Mesodermal cell (in vitro differentiated cells): Measurements from ENCODE around the gene MCHR1.
"Not testable (repeated sequence)": the region's sequence is repeated elsewhere in the genome, so short reads cannot be mapped to it uniquely, and the experiment has no call there.

Experiments
- H3K27ac ChIP-seq: 2 replicates; pipeline ENCODE4 v1.7.0; 2013; ENCODE audit warnings: mild to moderate bottlenecking, low read depth, low read length, moderate library complexity; ENCODE audit not compliant: severe bottlenecking
- H3K36me3 ChIP-seq: 2 replicates; pipeline ENCODE4 v1.7.1; 2013; ENCODE audit warnings: mild to moderate bottlenecking, low read length, moderate library complexity; ENCODE audit not compliant: control insufficient read depth, insufficient read depth
- H3K4me1 ChIP-seq: one replicate; pipeline ENCODE4 v1.7.1; 2013; ENCODE audit warnings: mild to moderate bottlenecking, low read length; ENCODE audit not compliant: insufficient read depth, control insufficient read depth, poor library complexity, severe bottlenecking
- H3K4me3 ChIP-seq: 2 replicates; pipeline ENCODE4 v1.7.0; 2013; ENCODE audit warnings: low read length, control low read depth, mild to moderate bottlenecking; ENCODE audit not compliant: insufficient read depth, poor library complexity, severe bottlenecking; ENCODE audit errors: extremely low read depth
- H3K9me3 ChIP-seq: 2 replicates; pipeline ENCODE4 v1.7.1; 2013; ENCODE audit warnings: mild to moderate bottlenecking, low read length, moderate library complexity; ENCODE audit not compliant: control insufficient read depth
- WGBS, 2 experiments: methylation state at CpG; one replicate each; pipeline ENCODE4 v1.1.5; 2013; ENCODE audit warnings: missing lambda C conversion rate in 2 of 2; ENCODE audit not compliant: insufficient coverage in 2 of 2; 5-methylcytosine and 5-hydroxymethylcytosine counted together

MCHR1 gene

DNA sequence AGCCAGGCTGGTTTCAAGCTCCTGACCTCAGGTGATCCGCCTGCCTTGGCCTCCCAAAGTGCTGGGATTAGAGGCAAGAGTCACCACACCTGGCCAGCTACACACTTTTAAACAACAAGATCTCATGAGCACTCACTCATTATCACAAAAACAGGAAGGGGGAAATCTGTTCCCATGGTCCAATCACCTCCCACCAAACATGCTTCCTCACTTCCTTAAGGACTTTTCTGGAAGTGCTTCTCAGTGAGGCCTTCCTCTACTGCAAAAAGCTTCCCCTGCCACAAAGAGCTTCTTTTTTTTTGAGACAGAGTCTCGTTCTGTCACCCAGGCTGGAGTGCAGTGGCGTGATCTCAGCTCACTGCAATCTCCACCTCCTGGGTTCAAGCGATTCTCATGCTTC, 3.1 kb upstream of the MCHR1 start:
- not testable (repeated sequence) for H3K9me3 ChIP-seq, H3K36me3 ChIP-seq, H3K27ac ChIP-seq, H3K4me3 ChIP-seq
- 96% methylated on average over 4 of the region's 4 CpGs; no CpG with 5 or more reads in 1 of the 2 experiments for WGBS, 2 experiments
- H3K4me1 ChIP-seq, result peaks cover 29% of the 10 kb centered on the region

DNA sequence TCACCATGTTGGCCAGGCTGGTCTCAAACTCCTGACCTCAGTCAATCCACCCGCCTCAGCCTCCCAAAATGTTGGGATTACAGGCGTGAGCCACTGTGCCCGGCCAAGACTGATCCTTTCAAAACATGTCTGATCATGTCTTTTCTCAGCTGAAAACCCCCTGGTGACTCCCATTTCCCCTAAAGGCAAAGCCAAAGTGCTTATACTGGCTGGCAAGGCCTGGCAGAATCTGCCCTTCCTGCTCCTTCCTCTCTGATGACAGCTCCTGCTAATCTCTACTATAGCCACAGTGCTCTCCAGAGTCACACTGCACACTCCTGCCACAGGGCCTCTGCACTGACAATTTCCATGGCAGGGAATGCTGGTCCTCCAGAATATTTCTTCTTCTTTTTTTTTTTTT, 2.6 kb upstream of the MCHR1 start:
- Histone ChIP-seq H3K9me3 (no peaks in the 10 kb centered on the region), H3K27ac (no peak overlapping the region), H3K4me3 (no peak overlapping the region), H3K36me3 (peaks cover 7% of the 10 kb centered on the region), H3K4me1 (peaks cover 34% of the 10 kb centered on the region)
- 90 to 97% methylated on average over 3 of the region's 3 CpGs for WGBS, 2 experiments

DNA sequence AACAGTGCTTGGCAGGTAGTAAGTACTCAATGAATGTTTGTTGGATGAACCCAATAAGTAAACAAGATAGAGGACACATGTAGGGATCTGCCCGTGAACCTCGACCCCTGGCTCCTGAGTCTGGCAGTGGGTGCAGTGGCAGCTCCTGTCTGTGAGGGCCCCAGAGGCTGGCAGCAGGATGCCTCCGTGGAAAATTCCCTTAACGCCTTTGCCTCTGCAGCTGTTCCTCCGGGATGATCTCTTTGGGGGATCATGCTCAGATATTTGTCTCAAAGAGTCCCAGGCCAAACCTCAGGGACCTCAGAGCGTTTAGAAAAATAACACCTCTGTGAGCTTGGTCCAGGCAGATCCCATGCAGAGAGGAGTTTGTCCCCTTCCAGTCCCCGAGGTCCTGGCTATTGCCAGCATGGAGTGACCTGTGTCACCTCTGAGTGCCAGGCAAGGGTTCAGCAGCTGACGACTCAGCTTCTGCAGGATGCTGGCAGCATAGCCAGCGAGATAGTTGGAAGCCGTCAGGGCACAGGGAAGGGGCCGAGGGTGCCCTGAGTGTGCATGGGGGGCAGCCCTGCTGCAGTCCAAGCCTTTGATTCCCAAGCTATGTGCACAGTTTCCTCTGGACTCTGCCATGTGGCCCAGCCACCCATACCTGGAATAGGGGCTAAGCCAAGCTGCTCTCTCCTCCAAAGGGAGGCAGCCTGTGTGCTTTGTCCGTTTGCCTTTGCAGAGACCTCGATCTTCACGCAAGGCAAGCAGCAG, 613 bp upstream of the MCHR1 start:
- peak overlapping the region; percentile 61 for H3K4me3 ChIP-seq
- peak overlapping the region; percentile 87 for H3K27ac ChIP-seq
- H3K9me3 ChIP-seq, result no peaks in the 10 kb centered on the region
- 80% methylated on average over 14 of the region's 14 CpGs for WGBS, 2 experiments
- peaks cover 44% of the 10 kb centered on the region for H3K4me1 ChIP-seq
- H3K36me3 ChIP-seq, result peaks cover 12% of the 10 kb centered on the region

DNA sequence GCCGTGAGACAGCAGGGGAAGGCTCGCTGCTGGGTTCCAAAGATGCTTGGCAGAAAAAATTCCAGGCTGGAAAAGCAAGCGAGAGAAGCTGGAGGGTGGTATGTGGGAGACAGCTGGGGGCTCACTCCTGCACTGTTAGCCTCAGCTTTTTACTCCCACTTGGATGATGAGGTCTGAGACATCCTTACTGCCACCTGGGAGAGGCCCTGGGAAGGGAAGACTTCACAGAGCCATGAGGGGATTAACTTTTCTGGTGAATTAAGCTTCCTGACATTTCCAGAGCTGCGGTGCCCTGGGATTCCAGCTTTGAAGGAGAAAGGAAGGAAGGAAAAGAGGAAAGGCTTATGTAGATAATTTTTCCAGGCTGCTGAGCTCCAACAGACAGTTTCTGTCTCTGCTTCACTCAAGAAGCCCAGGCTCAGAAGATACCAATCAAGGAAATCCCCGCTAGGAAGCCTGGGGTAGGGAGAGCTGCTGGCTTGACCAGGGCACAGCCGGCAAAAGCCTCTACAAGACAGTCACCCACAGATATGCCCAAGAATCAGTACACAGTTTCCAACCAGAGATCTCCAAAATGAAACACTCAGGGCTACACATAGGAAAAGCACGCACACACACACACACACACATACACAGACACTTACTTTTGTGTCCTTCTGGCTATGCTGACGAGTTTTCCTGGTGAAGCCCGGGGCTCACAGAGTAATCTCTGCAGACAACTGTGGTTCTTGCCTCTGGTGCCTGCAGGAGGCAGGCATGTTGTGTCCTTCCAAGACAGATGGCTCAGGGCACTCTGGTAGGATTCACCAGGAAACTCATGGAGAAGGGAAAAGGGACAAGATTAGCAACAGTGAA, 907 bp downstream of the MCHR1 start:
- Histone ChIP-seq H3K4me3 (peak overlapping the region; percentile 61), H3K27ac (peak overlapping the region; percentile 87), H3K4me1 (peaks cover 54% of the 10 kb centered on the region), H3K36me3 (peaks cover 12% of the 10 kb centered on the region), H3K9me3 (no peaks in the 10 kb centered on the region)
- WGBS, 2 experiments, result 39 to 47% methylated on average over 7 to 8 of the region's 9 CpGs

DNA sequence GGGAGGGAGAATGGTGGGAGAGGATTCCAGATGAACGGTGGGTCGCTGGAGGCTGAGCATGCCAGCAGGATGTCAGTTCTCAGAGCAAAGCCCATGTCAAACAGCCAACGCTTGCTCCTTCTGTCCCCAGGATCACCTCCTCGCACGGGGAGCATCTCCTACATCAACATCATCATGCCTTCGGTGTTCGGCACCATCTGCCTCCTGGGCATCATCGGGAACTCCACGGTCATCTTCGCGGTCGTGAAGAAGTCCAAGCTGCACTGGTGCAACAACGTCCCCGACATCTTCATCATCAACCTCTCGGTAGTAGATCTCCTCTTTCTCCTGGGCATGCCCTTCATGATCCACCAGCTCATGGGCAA, 1.5 kb downstream of the MCHR1 start:
- Histone ChIP-seq H3K27ac (peak overlapping the region; percentile 87), H3K4me3 (peak overlapping the region; percentile 61), H3K9me3 (no peaks in the 10 kb centered on the region), H3K36me3 (peaks cover 12% of the 10 kb centered on the region), H3K4me1 (peaks cover 54% of the 10 kb centered on the region)
- WGBS, 2 experiments, result 93 to 94% methylated on average over 15 of the region's 15 CpGs

DNA sequence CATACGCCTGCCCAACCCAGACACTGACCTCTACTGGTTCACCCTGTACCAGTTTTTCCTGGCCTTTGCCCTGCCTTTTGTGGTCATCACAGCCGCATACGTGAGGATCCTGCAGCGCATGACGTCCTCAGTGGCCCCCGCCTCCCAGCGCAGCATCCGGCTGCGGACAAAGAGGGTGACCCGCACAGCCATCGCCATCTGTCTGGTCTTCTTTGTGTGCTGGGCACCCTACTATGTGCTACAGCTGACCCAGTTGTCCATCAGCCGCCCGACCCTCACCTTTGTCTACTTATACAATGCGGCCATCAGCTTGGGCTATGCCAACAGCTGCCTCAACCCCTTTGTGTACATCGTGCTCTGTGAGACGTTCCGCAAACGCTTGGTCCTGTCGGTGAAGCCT, 2.2 kb downstream of the MCHR1 start:
- 92 to 98% methylated on average over 18 to 19 of the region's 19 CpGs for WGBS, 2 experiments
- peak overlapping the region; percentile 87 for H3K27ac ChIP-seq
- H3K4me1 ChIP-seq, result peaks cover 54% of the 10 kb centered on the region
- peaks cover 12% of the 10 kb centered on the region for H3K36me3 ChIP-seq
- no peaks in the 10 kb centered on the region for H3K9me3 ChIP-seq
- no peak overlapping the region for H3K4me3 ChIP-seq

DNA sequence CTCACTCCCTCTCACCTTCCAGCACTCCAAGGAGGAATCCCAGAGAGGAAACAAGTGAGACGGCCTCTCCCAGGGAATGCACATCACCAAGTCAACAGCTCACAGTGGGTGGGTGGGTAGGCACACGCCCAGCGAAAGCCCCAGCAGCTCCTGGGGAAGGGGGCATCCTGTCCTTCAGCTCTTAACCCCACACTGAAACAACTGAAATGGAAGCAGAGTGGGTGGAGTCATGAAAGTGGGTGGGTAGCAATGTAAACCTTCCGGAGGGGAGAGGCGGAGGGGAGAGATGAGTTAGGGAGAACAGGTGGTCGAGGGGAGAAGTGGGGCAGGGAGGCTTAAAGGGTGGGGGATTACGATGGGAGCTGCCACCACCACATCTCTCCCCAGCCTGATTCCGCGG, 5.4 kb downstream of the MCHR1 start:
- peak overlapping the region; percentile 8 for H3K4me3 ChIP-seq
- peaks cover 40% of the 10 kb centered on the region for H3K4me1 ChIP-seq
- H3K9me3 ChIP-seq, result no peaks in the 10 kb centered on the region
- H3K36me3 ChIP-seq, result peaks cover 12% of the 10 kb centered on the region
- 13 to 27% methylated on average over 2 to 6 of the region's 9 CpGs for WGBS, 2 experiments
- H3K27ac ChIP-seq, result no peak overlapping the region

DNA sequence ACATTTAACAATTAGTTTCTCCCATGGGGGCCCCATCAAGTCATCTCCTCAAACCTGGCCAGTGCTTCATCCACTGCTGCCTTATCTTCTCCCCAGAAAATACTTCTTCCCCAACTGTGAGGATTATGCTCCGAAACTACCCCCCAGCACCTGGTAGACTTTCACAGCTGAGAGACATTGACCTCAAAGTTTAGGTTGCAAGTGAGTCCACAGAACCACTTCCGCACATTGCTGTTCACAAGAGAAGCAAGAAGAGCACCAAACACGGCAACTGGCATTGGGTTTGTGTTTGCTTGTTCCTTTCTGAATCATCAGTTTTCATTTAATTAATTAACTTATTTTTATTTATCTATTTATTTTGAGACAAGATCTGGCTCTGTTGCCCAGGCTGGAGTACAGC, 6.1 kb downstream of the MCHR1 start:
- Histone ChIP-seq H3K27ac (no peak overlapping the region), H3K36me3 (peaks cover 12% of the 10 kb centered on the region), H3K4me3 (no peak overlapping the region), H3K9me3 (no peaks in the 10 kb centered on the region), H3K4me1 (peaks cover 35% of the 10 kb centered on the region)
- 96% methylated on average over 2 of the region's 3 CpGs; no CpG with 5 or more reads in 1 of the 2 experiments for WGBS, 2 experiments

DNA sequence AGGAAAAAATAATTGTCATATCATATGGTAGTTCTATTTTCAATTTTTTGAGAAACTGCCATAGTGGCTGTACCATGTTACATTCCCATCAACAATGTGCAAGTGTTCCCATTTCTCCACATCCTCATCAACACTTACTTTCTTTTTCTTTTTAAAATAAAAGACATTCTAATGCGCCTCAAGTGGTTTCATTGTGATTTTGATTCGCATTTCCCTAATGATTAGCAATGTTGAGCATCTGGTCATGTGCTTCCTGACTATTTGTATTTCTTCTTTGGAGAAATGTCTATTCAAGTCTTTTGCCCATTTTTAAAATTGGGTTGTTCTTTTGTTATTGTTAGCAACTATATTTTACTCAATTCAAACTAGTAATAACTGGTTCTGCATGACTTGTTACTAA, 8.4 kb downstream of the MCHR1 start:
- Histone ChIP-seq H3K4me1 (peaks cover 12% of the 10 kb centered on the region), H3K4me3 (no peak overlapping the region), H3K36me3 (no peaks in the 10 kb centered on the region), H3K9me3 (no peaks in the 10 kb centered on the region), H3K27ac (no peak overlapping the region)
- 83 to 100% methylated on average over 2 of the region's 2 CpGs for WGBS, 2 experiments

DNA sequence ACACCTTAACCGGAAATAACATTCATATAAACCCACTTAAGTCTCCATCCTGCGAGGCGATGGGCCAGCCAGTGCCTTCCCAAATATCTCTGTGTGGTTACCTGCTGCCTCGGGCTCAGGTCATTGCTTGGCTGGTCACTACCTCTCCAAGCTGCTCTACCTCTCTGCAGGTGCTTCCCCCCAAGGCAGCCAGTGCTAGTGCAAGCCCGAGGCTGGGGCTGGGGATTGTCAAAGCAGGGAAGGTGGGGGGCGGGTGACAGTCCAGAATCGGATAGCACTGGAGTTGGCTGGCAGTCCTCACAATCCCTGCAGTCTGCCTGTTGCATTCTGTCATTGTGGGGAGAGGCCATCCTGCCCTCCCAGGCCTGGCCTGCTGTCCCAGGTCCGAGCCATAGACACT, 11.1 kb downstream of the MCHR1 start:
- no peaks in the 10 kb centered on the region for H3K9me3 ChIP-seq
- no peak overlapping the region for H3K27ac ChIP-seq
- WGBS, 2 experiments, result 74 to 84% methylated on average over 6 of the region's 8 CpGs
- H3K4me1 ChIP-seq, result no peaks in the 10 kb centered on the region
- no peak overlapping the region for H3K4me3 ChIP-seq
- no peaks in the 10 kb centered on the region for H3K36me3 ChIP-seq

DNA sequence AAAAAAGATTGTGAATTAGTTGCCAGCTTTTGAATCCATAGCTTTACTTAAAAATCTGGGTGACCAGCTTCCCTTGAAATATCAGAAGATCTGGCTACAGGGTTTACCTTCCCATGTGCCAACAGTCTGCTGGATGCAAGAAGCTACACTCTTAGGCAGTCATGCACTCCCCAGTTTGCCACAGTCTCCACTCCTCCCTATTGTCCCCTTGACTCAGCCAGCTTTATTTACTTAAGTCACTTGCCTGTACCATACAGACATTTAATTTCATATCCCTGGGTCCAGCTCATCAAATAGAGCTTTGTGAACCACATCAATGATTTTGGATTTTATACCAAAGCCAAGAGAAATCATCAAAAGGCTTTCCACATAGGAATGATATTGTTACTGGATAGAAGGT, 12.2 kb downstream of the MCHR1 start:
- H3K36me3 ChIP-seq, result no peaks in the 10 kb centered on the region
- H3K4me3 ChIP-seq, result no peak overlapping the region
- no peaks in the 10 kb centered on the region for H3K9me3 ChIP-seq
- H3K4me1 ChIP-seq, result no peaks in the 10 kb centered on the region
- H3K27ac ChIP-seq, result no peak overlapping the region
